ENCODE data around the gene NDUFB10.
"Not testable (repeated sequence)": the region's sequence is repeated elsewhere in the genome, so short reads cannot be mapped to it uniquely, and the experiment has no call there.

NDUFB10 gene

DNA sequence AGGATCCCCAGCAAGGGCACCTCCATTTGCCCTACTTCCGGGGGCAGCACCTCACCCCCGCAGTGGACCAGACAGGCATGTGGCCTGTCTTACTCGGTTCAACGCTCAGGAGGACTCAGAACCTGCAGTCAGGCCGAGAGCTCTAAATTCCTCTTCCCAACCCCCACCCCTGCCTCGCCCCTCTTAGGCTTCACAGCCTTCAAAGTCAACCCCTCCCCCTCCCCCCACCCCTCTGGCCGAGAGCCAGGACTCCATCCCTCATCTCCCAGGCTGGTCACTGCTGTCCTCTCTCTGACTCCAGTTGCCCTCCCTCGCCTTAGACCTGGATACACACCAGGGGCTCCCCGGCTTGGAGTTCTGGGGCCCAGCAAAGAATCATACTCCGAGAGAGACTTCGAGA is 33.1 kb upstream of the NDUFB10 start:
- DNase-seq, result no peak

DNA sequence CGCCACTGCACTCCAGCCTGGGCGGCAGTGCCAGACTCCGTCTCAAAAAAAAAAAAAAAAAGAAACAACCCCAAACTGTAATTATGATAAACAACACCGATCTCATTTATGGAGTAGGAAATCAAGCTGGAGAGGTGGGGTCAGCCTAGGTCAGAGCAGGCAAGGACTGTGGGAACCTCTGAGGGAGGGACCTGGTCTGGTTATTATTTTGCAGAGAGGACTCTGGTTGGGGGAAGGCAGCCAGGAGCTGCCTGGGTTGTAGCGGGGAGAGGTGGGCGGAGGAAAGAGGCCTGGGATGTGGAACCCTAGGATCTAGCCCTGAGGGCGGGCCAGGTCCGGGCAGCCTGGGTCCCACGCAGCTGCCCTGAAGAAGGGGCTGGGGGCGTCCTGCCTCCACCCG is 30.2 kb upstream of the NDUFB10 start:
- no peak for DNase-seq

GRCh38 chr16:1929578-1930337 is 29.6 kb upstream of the NDUFB10 start:
- peak; percentile 79 for DNase-seq

DNA sequence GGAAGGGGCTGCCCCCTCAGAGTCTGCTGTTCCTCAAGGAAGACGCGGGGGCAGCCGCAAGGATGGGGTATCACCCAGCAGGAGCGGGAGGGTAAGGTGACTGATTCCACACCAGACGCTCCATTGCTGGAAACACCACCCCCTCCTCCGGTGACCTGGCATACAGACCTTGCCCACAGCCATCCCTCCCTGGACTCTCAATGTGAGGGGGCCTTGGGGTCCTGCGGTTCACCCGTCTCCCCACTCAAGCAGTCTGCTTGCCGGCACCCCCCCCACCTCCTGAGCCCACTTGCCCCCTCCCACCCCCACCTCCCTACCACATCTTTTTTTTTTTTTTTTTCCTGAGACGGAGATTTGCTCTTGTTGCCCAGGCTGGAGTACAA is 29.0 kb upstream of the NDUFB10 start:
- no peak for DNase-seq

DNA sequence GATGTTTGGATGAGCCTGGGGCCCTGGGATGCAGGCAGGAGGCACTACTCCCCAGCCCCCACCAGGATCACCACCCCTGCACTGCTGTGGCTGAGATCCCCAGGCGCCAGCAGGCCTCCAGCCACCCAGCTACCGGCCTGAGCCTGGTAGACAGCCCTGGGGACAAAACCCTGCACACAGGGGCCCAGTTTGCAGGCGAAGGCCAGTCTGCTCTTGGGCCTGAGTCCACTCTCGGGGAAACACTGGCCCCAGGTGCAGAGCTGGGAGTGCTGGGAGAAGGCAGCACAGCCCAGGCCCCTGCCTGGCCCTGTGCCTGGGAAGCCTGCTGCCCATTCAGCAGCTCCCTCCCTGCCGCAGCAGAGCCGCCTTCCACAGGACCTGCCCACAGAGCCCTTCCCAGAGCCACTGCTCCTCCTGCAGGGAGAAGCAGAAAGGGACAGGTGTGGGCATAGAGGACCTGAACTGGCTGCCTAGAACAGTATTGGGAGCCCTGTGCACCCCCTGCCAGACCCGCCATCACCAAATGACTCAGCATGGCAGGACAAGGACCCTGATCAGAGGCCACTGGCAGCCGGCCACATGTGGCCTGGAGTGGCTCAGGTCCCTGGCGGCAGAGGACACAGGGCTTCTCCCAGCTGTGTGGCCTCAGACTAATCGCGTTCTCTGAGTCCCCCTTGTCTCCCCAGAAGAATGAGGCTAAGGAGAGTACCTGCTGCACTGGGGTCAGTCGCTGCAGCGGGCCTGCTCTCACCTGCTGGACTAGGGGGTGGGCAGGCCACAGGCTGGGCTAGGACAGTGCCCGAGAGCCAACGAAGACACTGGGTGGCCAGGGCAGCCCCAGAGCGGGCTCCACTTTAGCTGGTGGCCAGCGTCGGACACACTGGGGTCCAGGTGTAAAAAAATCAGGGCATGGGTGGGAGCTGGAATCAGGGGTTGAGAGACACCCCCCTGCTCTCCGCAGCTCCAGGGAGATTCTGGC is 27.0 kb upstream of the NDUFB10 start:
- no peak for DNase-seq

GRCh38 chr16:1933097-1933661 is 26.2 kb upstream of the NDUFB10 start:
- no peak for DNase-seq

DNA sequence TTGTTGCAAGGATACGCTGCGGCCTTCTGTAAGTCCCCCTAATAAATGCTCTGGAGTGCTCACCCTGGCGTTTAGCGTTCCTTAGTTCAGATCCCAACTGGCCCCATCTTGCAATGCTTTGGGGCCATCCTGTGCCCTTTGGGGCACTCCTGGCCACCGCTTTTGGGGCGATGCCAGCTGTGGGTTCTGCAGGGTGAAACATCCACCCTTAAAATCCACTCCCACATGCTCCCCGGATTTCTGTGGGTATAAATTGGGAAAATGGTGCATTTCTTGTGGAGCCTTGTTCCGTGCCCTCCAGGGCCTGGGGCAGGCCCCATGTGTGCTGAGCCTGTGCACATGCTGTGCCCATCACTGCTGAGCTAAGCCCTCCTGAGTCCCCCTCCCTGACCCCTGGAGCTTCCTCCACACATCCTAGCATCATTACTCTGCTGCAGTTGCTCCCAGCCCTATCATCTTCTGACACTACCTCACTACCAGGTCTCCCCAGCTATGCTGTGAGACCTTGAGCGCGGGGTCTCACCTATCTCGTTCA is 22.3 kb upstream of the NDUFB10 start:
- DNase-seq, result no peak

DNA sequence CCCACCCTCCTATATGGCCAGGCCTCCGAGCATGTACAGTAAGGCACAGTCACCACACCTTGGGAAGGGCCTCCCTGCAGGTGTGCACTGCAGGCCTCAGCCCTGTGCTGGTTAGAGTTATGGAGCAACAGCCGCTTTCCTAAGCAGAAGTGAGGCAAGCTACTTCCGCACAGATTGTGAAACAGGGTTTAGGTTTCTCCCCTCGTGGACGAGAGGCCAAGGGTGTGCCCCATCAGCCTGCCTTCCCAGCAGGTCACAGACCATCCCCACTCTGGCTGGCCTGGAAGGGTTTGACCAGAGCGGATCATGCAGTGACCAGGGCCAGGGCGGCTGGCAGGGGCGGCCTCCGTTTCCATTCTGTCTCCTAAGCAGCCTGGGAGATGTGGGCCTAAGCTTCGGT is 21.0 kb upstream of the NDUFB10 start:
- DNase-seq, result no peak

DNA sequence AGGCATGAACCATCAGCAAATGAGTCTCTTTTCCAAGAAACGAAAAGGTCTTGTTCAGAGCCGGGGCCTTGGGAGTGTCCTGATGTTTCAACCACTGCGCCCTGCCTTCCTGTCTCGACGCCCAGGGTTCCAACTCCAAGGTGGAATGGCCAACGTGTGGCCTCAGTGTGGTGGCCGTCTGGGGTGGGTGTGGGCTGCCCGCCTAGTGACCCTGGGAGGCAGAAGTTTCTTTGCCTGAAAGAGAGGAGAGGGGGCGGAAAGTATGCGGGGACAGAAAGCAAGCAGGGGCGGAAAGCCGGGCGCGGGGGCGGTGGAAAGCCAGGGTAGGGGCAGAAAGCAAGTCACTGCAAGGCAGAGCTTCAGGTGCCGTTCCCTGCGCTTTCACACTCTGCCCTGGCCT is 20.4 kb upstream of the NDUFB10 start:
- no peak for DNase-seq

- not testable (repeated sequence) for DNase-seq
Measured at GRCh38 chr16:1939833-1940232, 19.5 kb upstream of the NDUFB10 start.

DNA sequence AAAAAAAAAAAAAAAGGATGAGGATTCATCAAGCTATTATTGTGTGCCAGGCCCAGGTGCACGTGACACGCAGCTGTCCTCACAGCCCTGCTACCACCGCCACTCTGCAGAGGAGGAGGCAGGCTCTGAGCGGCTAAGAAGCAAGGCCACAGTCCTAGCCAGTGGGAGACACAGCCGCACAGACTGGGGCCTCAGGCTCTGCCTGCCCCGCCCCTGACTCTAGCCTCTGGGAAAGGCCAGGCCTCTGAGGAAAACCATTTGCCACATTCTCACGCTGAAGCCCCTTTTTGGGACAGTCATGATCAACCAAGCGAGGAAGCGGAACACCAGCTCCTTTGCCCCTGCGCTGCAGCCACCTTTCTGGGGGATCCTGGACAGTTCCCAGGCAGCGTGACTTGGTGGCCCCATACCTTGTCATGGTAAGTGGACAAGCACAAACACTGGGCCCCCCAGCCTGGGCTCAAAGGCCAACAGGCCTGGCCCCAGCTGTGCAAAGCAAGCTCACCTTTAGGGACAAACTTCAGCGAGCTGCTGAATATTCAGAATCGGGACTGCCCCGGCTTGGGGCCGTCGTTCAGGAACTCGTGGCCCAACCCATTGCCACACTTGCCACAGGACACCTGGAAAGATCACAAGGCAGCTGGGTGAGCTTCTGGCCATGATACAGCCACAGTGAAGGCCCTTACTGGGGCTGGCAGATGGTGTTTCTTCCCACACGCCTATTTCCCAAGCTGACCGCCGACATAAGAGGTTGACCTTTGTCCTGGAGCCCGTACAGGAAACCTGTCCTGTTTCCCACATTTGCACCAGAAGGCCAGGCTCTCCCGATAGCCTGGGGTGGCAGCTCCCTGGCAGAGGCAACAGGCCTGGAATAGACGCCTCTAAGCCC is 18.8 kb upstream of the NDUFB10 start:
- DNase-seq, result no peak

DNA sequence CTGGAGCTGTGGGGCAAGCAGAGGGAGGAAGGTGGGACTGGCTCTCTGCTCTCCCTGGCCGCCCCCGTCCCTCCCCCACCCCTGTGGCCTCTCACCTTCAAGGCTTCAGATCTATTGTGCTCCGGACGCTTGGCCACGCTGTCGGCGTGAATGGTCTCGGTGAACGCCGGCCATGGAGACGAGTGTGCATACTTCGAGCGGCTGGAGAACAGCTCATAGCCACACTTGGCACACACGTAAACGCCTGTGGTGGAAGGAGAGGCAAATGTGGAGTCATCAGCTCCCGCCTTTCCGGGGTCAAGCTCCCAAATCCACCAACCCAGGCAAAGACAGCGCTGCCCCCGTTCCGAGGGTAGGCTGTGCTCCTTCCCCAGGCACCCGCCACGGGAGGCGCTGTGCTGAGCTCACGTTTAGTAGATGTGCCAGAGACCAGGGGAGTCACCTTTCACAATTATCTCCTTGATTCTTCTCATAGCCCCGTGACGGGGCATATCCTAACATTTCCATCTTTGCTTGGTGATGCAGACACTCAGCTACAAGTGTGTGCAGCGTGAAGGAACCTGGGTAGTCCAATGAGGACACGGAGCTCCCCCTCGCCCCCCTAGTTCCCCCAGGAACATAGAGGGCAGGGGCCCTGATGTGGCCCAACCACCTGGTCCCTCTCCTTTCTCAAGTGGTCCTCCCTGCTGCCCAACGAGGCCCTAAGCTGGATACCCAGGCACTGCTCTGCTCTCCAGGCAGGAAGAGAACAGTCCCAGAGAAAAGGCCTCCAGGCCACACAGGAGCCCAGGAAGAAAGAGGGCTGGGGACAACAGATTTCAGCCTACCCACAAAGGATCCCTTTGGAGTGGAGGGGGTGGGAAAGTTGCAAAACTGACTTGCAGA is 17.9 kb upstream of the NDUFB10 start:
- DNase-seq, result no peak

GRCh38 chr16:1942047-1942809 is 17.1 kb upstream of the NDUFB10 start:
- DNase-seq, result no peak

DNA sequence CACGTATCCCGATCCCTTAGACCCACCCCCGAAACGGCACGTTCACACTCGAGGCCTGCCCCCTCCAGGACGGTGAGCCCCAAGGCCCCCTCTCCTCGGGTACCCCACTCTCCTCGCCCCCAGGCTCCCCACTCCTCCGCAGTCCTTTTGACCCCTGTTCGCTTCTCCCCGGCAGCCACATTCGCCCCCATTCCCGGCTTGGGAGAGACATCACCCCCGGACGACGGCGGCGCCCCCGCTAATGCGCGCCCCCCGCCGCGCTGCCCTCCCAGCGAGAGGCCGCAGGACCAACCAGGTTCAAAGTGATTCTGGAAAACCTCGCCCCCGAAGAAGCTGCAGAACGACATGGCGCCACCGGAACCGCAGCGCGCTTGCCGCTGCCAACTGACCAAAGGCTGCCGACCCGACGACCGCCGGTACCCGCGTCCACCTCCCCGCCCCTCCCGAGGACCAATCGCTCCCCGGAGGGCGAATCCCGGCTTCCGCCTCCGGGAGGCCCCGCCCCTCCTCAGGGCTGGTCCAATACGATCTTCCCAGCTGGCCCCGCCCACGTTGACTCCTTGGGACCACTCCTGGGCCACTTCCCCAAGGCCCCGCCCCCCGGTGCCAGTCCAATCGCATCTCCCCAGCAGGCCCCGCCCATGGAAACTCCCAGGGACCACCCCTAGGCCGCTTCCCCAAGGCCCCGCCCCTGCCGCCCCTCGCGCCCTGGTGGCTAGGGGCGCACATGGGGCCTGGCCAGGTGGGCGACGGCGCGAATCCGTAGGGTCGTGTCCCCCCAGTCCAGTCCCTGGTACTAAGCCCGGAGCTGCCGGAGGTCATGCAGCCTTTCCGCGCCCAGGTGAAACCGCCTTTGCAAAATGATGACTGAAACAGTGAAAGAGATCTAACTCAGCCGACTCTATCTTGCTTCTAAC is 16.3 kb upstream of the NDUFB10 start, which contains the start of gene MSRB1:
TSS of gene MSRB1 (minus strand) at position 390 of the 917 bp plus-strand sequence. CDS start at position 347, 43 bp downstream.
- peak; percentile 100 for DNase-seq

GRCh38 chr16:1944612-1945199 is 14.6 kb upstream of the NDUFB10 start:
- no peak for DNase-seq

GRCh38 chr16:1945559-1946391 is 13.6 kb upstream of the NDUFB10 start:
- DNase-seq, result no peak

- DNase-seq, result no peak
Measured at GRCh38 chr16:1946495-1947368, 12.6 kb upstream of the NDUFB10 start.

Measured in NK-92 treated with Interleukin-12 subunit alpha and Interleukin-12 subunit beta, amount 100 ng/mL, for 24 hours (cell line).